ENCODE measurements around the gene SPANXN5. TPM values are rescaled to one million over a fixed set of nuclear protein-coding genes. Genes with fewer than 3 reads are reported as not detected.

The SPANXN5 gene
- total RNA-seq, 2 experiments from 2014 or later = not detected

Small RNAs within 50 kb of the gene (small RNA-seq; reads per million reads assigned to genes)
- gene AC244505.6 (not detected), gene AC244505.7 (not detected)

Other genes starting within 250 kb of the SPANXN5 start
- gene SSX7, start 142.5 kb downstream of the SPANXN5 start, total RNA-seq (2014; rRNA removed; shearing (Covaris generic)) = not detected in 2 replicates
- gene SSX7, start 142.5 kb downstream of the SPANXN5 start, total RNA-seq (2022) = not detected in 2 replicates
- gene SSX2, start 90.2 kb downstream of the SPANXN5 start, total RNA-seq (2014; rRNA removed; shearing (Covaris generic)) = not detected in 2 replicates
- not detected in 2 replicates for gene SSX2, start 90.2 kb downstream of the SPANXN5 start, total RNA-seq (2022)
- gene SSX2B, start 46.2 kb downstream of the SPANXN5 start, total RNA-seq (2014; rRNA removed; shearing (Covaris generic)) = not detected in 2 replicates
- not detected in 2 replicates for gene SSX2B, start 46.2 kb downstream of the SPANXN5 start, total RNA-seq (2022)
- gene XAGE5, start 13.9 kb upstream of the SPANXN5 start, total RNA-seq (2014; rRNA removed; shearing (Covaris generic)) = not detected in 2 replicates
- gene XAGE5, start 13.9 kb upstream of the SPANXN5 start, total RNA-seq (2022) = not detected in 2 replicates
- not detected in 2 replicates for gene XAGE3, start 70.7 kb upstream of the SPANXN5 start, total RNA-seq (2014; rRNA removed; shearing (Covaris generic))
- gene XAGE3, start 70.7 kb upstream of the SPANXN5 start, total RNA-seq (2022) = not detected in 2 replicates
- gene FAM156B, start 99.9 kb upstream of the SPANXN5 start, total RNA-seq (2014; rRNA removed; shearing (Covaris generic)) = 27.4 and 38.6 TPM in 2 replicates
- gene FAM156B, start 99.9 kb upstream of the SPANXN5 start, total RNA-seq (2022) = 12.5 and 12.6 TPM in 2 replicates
- 8.8 and 13.8 TPM in 2 replicates for gene FAM156A, start 161.1 kb upstream of the SPANXN5 start, total RNA-seq (2014; rRNA removed; shearing (Covaris generic))
- gene FAM156A, start 161.1 kb upstream of the SPANXN5 start, total RNA-seq (2022) = 19.7 and 22.6 TPM in 2 replicates